Mesothelial cell of epicardium (in vitro differentiated cells): ENCODE measurements around the gene DHFR. TPM values are rescaled to one million over a fixed set of nuclear protein-coding genes. Genes with fewer than 3 reads are reported as not detected.
A peak's percentile ranks its signal among the peaks of the same experiment; 100 is the strongest.

Experiments used
- DNase-seq, 2 experiments: peaks; one replicate each; pipeline ENCODE4 v3.0.0; 2021; ENCODE audit warnings: low spot score in 2 of 2; ENCODE audit not compliant: unreplicated experiment in 2 of 2
- H3K27ac Mint-ChIP-seq: 2 replicates; pipeline ENCODE4 v1.8.0; 2021; ENCODE audit warnings: mixed read lengths
- H3K27me3 Mint-ChIP-seq: 2 replicates; pipeline ENCODE4 v1.8.0; 2021; ENCODE audit warnings: low read depth, mixed read lengths
- H3K36me3 Mint-ChIP-seq: 2 replicates; pipeline ENCODE4 v1.8.0; 2021; ENCODE audit warnings: mixed read lengths
- H3K4me1 Mint-ChIP-seq: 2 replicates; pipeline ENCODE4 v1.8.0; 2021; ENCODE audit warnings: mixed read lengths
- H3K4me3 Mint-ChIP-seq: 2 replicates; pipeline ENCODE4 v1.8.0; 2021; ENCODE audit warnings: mild to moderate bottlenecking, moderate library complexity, mixed read lengths
- H3K9me3 Mint-ChIP-seq: 2 replicates; pipeline ENCODE4 v1.8.0; 2021; ENCODE audit warnings: mixed read lengths
- CTCF ChIP-seq: fragments of 200-600 bp; sonication (generic); IDR thresholded peaks from one replicate; pipeline ENCODE4 v1.5.0; 2021; ENCODE audit warnings: antibody characterized with exemption; ENCODE audit not compliant: unreplicated experiment
- total RNA-seq: library from RNA; stranded (reverse); gene quantifications from 3 replicates; pipeline ENCODE4 v1.2.1, GENCODE V29; 2021

The DHFR gene
- total RNA-seq, 1 donor from 2014 or later = 30.9 TPM

GRCh38 chr5:80655231-80655774 lies 520 bp upstream of the DHFR start:
- Mint-ChIP-seq H3K27me3 (no peaks in the 10 kb centered on the region), H3K4me3 (peak overlapping the region; percentile 93), H3K27ac (peak overlapping the region; percentile 96), H3K4me1 (peaks cover 25% of the 10 kb centered on the region), H3K9me3 (no peaks in the 10 kb centered on the region), H3K36me3 (peaks cover 23% of the 10 kb centered on the region)
- TF ChIP-seq CTCF = no peak
- DNase-seq = no peak

- Mint-ChIP-seq H3K27me3 (no peaks in the 10 kb centered on the region), H3K27ac (no peak overlapping the region), H3K9me3 (no peaks in the 10 kb centered on the region), H3K4me3 (peak overlapping the region; percentile 93), H3K36me3 (peaks cover 12% of the 10 kb centered on the region), H3K4me1 (peaks cover 25% of the 10 kb centered on the region)
- no peak for TF ChIP-seq CTCF
- no peak for DNase-seq
Observed at GRCh38 chr5:80654054-80654390, 761 bp downstream of the DHFR start.

- H3K9me3 Mint-ChIP-seq = no peaks in the 10 kb centered on the region
Observed at GRCh38 chr5:80653502-80653901, 1.3 kb downstream of the DHFR start.

GRCh38 chr5:80646926-80647325 lies 7.9 kb downstream of the DHFR start:
- Mint-ChIP-seq H3K27me3 (no peaks in the 10 kb centered on the region), H3K4me3 (no peak overlapping the region), H3K4me1 (peaks cover 14% of the 10 kb centered on the region), H3K9me3 (peaks cover 10% of the 10 kb centered on the region), H3K27ac (peak overlapping the region; percentile 15), H3K36me3 (peaks cover 24% of the 10 kb centered on the region)
- TF ChIP-seq CTCF = no peak
- DNase-seq = no peak

More at GRCh38 chr5:80653502-80653901, 1.3 kb downstream of the DHFR start:
- no peaks in the 10 kb centered on the region for H3K27me3 Mint-ChIP-seq
- TF ChIP-seq CTCF = no peak
- DNase-seq = no peak
- peaks cover 13% of the 10 kb centered on the region for H3K36me3 Mint-ChIP-seq
- H3K4me3 Mint-ChIP-seq = peak overlapping the region; percentile 93
- peaks cover 25% of the 10 kb centered on the region for H3K4me1 Mint-ChIP-seq
- no peak overlapping the region for H3K27ac Mint-ChIP-seq

GRCh38 chr5:80644900-80645299 lies 9.9 kb downstream of the DHFR start:
- H3K4me3 Mint-ChIP-seq = no peak overlapping the region
- TF ChIP-seq CTCF = no peak
- H3K9me3 Mint-ChIP-seq = peaks cover 10% of the 10 kb centered on the region
- peaks cover 37% of the 10 kb centered on the region for H3K36me3 Mint-ChIP-seq
- DNase-seq = no peak
- peaks cover 28% of the 10 kb centered on the region for H3K4me1 Mint-ChIP-seq
- no peaks in the 10 kb centered on the region for H3K27me3 Mint-ChIP-seq
- peak overlapping the region; percentile 63 for H3K27ac Mint-ChIP-seq

- peaks cover 28% of the 10 kb centered on the region for H3K4me1 Mint-ChIP-seq
- peaks cover 10% of the 10 kb centered on the region for H3K9me3 Mint-ChIP-seq
- H3K4me3 Mint-ChIP-seq = no peak overlapping the region
- no peaks in the 10 kb centered on the region for H3K27me3 Mint-ChIP-seq
- TF ChIP-seq CTCF = no peak
- DNase-seq = no peak
- peaks cover 51% of the 10 kb centered on the region for H3K36me3 Mint-ChIP-seq
- peak overlapping the region; percentile 57 for H3K27ac Mint-ChIP-seq
Observed at GRCh38 chr5:80641353-80641752, 13.4 kb downstream of the DHFR start.
